Neutrophil (primary cell): Measurements from ENCODE around the gene SCAMP2.

Experiments used
- H3K27ac ChIP-seq: fragments of 200-600 bp; sonication (generic); 2 replicates; pipeline ENCODE4 v1.5.1; 2016; ENCODE audit warnings: mild to moderate bottlenecking, moderate library complexity
- H3K27me3 ChIP-seq: fragments of 200-600 bp; sonication (generic); 2 replicates; pipeline ENCODE4 v1.6.0; 2016; ENCODE audit warnings: mild to moderate bottlenecking
- H3K36me3 ChIP-seq: fragments of 200-600 bp; sonication (generic); 2 replicates; pipeline ENCODE4 v1.5.1; 2017
- H3K4me1 ChIP-seq, 2 experiments: fragments of 200-600 bp in 1 of 2; sonication (generic) in 1 of 2; 1 replicate in 1 of 2; 2 replicates in 1 of 2; pipeline versions ENCODE4 v1.5.1 to v1.6.1; 2013 to 2016; ENCODE audit warnings: low read depth in 1 of 2, low read length in 1 of 2, mild to moderate bottlenecking in 1 of 2, moderate library complexity in 1 of 2; ENCODE audit not compliant: control insufficient read depth in 1 of 2, insufficient read depth in 1 of 2
- H3K4me3 ChIP-seq, 2 experiments: fragments of 200-600 bp in 1 of 2; sonication (generic) in 1 of 2; 1 replicate in 1 of 2; 2 replicates in 1 of 2; pipeline ENCODE4 v1.5.1; 2013 to 2016; ENCODE audit warnings: low read depth in 1 of 2, low read length in 1 of 2, mild to moderate bottlenecking in 1 of 2, moderate library complexity in 1 of 2
- H3K9me3 ChIP-seq: fragments of 200-600 bp; sonication (generic); 2 replicates; pipeline ENCODE4 v1.5.1; 2016
- CTCF ChIP-seq: fragments of 200-600 bp; sonication (generic); IDR thresholded peaks from 2 replicates; pipeline ENCODE4 v1.5.1; 2016; ENCODE audit warnings: antibody characterized with exemption

Gene SCAMP2

GRCh38 chr15:74794248-74794969 is 78.8 kb downstream of the SCAMP2 start:
- Histone ChIP-seq H3K4me1 (peaks cover 62 to 76% of the 10 kb centered on the region in 2 experiments), H3K36me3 (peaks cover 24% of the 10 kb centered on the region), H3K4me3 (no peak overlapping the region), H3K27ac (peak overlapping the region; percentile 57), H3K9me3 (no peaks in the 10 kb centered on the region), H3K27me3 (no peaks in the 10 kb centered on the region)
- TF ChIP-seq CTCF = no peak
